ENCODE measurements around the gene UGGT1. TPM values are rescaled to one million over a fixed set of nuclear protein-coding genes. Genes with fewer than 3 reads are reported as not detected.
"Not testable (repeated sequence)": the region's sequence is repeated elsewhere in the genome, so short reads cannot be mapped to it uniquely, and the experiment has no call there.

UGGT1 gene
- total RNA-seq, 1 experiment from 2014 or later, result 26.4 TPM

DNA sequence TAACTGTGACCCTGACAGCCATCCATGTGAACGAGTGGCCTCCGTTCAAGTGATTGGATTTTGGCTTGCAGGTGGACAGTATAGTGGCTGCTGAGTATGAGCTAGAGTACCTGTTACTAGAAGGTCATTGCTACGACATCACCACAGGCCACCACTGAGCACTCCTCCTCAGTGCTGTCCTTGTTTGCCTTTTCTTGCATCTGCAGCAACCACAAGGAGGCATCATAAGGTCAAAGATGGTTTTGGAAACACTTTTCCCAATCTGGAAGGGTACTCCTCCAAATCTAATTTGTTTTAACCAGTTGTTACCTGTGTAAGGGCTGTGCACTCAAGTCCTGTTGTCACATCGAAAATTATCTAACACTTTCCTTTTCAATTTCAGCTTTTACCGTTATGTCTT is 81.2 kb downstream of the UGGT1 start:
- peak; percentile 25 for DNase-seq
- peaks cover 15% of the 10 kb centered on the region for H3K36me3 ChIP-seq (replicated peaks; ENCODE audit: control insufficient read depth, insufficient read depth, low read length)
- no peak overlapping the region for H3K4me3 ChIP-seq (ENCODE audit: insufficient read depth, low read depth, low read length)
- no peaks in the 10 kb centered on the region for H3K27me3 ChIP-seq (ENCODE audit: control insufficient read depth, insufficient read depth, low read length)

DNA sequence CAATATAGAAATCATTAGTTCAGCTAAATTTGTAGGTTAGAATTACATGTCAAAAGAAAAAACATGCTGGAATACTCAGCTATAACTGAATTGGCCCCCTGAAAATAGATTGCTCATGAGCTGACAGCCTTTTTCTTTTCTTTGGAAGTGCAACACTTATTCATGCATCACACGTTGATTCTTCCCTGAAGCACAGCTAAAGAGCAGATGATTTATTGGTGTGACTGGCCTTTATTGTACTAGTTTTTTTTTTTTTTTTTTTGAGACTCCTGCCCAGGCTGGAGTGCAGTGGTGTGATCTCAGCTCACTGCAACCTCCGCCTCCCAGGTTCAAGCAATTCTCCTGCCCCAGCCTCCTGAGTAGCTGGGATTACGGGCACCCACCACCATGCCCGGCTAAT is 83.1 kb downstream of the UGGT1 start:
- not testable (repeated sequence) for DNase-seq; H3K27me3 ChIP-seq (ENCODE audit: control insufficient read depth, insufficient read depth, low read length); H3K4me3 ChIP-seq (ENCODE audit: insufficient read depth, low read depth, low read length)
- peaks cover 19% of the 10 kb centered on the region for H3K36me3 ChIP-seq (replicated peaks; ENCODE audit: control insufficient read depth, insufficient read depth, low read length)

- H3K36me3 ChIP-seq (replicated peaks; ENCODE audit: control insufficient read depth, insufficient read depth, low read length), result peaks cover 24% of the 10 kb centered on the region
- H3K4me3 ChIP-seq (ENCODE audit: insufficient read depth, low read depth, low read length), result no peak overlapping the region
- H3K27me3 ChIP-seq (ENCODE audit: control insufficient read depth, insufficient read depth, low read length), result no peaks in the 10 kb centered on the region
- no peak for DNase-seq
Observed at GRCh38 chr2:128177315-128177714, 86.3 kb downstream of the UGGT1 start.

DNA sequence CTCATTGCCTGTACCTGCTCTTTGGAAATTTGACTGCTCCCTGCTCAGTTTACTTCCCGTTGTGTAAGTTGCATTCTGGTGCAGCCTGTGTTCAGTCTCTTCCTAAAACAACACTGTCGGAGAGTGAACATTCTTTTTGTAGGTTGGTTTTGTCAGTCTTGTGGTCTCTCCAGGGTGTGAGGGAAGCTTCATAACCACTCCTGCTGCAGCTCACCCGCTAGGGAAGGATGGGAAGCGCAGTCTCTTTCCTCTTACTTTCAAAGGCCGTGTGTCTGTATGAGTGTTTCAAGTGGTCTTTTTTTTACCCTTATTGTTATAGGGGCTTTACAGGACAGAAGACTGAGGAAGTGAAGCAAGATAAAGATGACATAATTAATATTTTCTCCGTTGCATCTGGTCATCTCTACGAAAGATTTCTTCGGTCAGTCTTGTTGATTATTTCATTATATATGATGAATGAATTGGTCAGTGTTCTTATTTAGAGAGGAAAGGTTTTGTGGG is 87.2 kb downstream of the UGGT1 start:
- DNase-seq, result no peak
- peaks cover 26% of the 10 kb centered on the region for H3K36me3 ChIP-seq (replicated peaks; ENCODE audit: control insufficient read depth, insufficient read depth, low read length)
- no peak overlapping the region for H3K4me3 ChIP-seq (ENCODE audit: insufficient read depth, low read depth, low read length)
- no peaks in the 10 kb centered on the region for H3K27me3 ChIP-seq (ENCODE audit: control insufficient read depth, insufficient read depth, low read length)

GRCh38 chr2:128178650-128179460 is 87.9 kb downstream of the UGGT1 start:
- H3K36me3 ChIP-seq (replicated peaks; ENCODE audit: control insufficient read depth, insufficient read depth, low read length), result peaks cover 25% of the 10 kb centered on the region
- H3K4me3 ChIP-seq (ENCODE audit: insufficient read depth, low read depth, low read length), result no peak overlapping the region
- DNase-seq, result peak; percentile 68
- no peaks in the 10 kb centered on the region for H3K27me3 ChIP-seq (ENCODE audit: control insufficient read depth, insufficient read depth, low read length)

DNA sequence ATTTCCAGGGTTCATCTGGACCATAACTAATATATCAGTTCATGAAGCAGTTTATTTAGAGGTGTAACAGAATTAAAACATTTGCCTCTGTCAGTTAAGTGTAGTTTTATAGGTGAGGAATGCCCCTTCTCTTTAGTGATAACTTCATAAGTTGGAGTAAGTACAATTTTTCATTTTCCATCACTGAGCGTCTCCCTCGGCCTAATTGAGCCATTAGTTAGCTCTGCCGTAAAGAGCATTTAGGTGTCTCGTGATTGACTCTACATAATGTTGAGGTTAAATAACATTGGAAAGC is 88.4 kb downstream of the UGGT1 start:
- H3K36me3 ChIP-seq (replicated peaks; ENCODE audit: control insufficient read depth, insufficient read depth, low read length), result peaks cover 25% of the 10 kb centered on the region
- no peak overlapping the region for H3K4me3 ChIP-seq (ENCODE audit: insufficient read depth, low read depth, low read length)

GRCh38 chr2:128180031-128180430 is 89.0 kb downstream of the UGGT1 start:
- H3K4me3 ChIP-seq (ENCODE audit: insufficient read depth, low read depth, low read length), result no peak overlapping the region
- no peaks in the 10 kb centered on the region for H3K27me3 ChIP-seq (ENCODE audit: control insufficient read depth, insufficient read depth, low read length)
- DNase-seq, result no peak
- H3K36me3 ChIP-seq (replicated peaks; ENCODE audit: control insufficient read depth, insufficient read depth, low read length), result peaks cover 21% of the 10 kb centered on the region

More for the DNA sequence above, 88.4 kb downstream of the UGGT1 start:
- no peaks in the 10 kb centered on the region for H3K27me3 ChIP-seq (ENCODE audit: control insufficient read depth, insufficient read depth, low read length)
- DNase-seq, result no peak

- peaks cover 19% of the 10 kb centered on the region for H3K36me3 ChIP-seq (replicated peaks; ENCODE audit: control insufficient read depth, insufficient read depth, low read length)
Observed at GRCh38 chr2:128185576-128185975, 94.6 kb downstream of the UGGT1 start.

DNA sequence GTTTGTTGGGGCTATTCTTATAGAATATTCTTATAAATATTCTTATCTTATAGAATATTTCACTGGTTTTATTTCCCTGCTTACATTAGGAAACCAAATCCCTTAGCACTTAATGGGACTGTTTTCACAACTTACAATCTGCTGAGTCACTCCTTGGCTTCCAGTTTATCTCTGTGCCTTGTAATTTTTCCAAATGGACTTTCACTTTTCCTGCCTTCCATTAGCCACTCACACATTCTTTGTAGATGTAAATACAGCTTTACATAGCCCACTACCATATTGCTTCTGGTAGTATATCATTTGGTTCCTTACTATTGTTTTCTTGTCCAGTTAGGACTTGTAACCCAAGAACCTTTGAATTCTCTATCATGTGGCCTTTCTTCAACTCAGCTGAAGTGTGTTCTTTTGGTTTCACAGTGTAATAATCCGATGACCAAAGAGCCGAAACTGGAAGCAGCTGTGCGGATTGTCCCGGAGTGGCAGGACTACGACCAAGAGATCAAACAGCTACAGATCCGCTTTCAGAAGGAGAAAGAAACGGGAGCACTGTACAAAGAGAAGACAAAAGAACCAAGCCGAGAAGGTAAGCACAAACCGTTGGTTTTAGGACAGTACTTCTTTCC is 96.1 kb downstream of the UGGT1 start:
- peaks cover 12% of the 10 kb centered on the region for H3K36me3 ChIP-seq (replicated peaks; ENCODE audit: control insufficient read depth, insufficient read depth, low read length)
- no peak overlapping the region for H3K4me3 ChIP-seq (ENCODE audit: insufficient read depth, low read depth, low read length)
- H3K27me3 ChIP-seq (ENCODE audit: control insufficient read depth, insufficient read depth, low read length), result no peaks in the 10 kb centered on the region
- DNase-seq, result no peak

More at GRCh38 chr2:128185576-128185975, 94.6 kb downstream of the UGGT1 start:
- DNase-seq, result no peak
- no peaks in the 10 kb centered on the region for H3K27me3 ChIP-seq (ENCODE audit: control insufficient read depth, insufficient read depth, low read length)
- no peak overlapping the region for H3K4me3 ChIP-seq (ENCODE audit: insufficient read depth, low read depth, low read length)

DNA sequence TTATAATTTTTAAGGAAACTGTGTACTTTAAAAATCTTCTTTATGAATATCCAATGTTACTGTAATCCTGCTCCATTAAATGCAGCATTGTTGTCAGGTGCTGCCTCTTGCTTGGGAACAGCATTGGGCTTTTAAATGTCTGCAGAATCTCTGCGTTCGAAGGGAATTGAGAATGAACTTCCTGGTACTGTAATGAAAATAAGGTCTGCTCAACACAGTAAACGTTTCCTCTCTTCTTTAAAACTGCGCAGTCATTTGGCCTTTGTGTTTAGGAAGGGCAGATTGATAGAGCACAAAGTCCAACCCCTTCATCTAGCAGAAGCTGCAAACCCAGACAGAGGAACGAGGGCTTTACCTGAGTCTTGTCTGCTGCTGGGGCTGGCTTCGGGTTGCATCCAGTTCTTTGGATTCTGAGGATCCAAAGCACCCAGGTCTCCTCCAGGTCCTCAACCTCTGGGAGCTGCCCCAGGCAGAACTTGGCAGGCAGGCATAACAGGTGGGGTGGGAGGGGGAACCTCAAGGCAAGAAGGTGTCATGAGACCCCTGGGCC is 104.5 kb downstream of the UGGT1 start:
- Histone ChIP-seq H3K27me3 (ENCODE audit: control insufficient read depth, insufficient read depth, low read length) (no peaks in the 10 kb centered on the region), H3K4me3 (ENCODE audit: insufficient read depth, low read depth, low read length) (no peak overlapping the region), H3K36me3 (replicated peaks; ENCODE audit: control insufficient read depth, insufficient read depth, low read length) (no peaks in the 10 kb centered on the region; the same call in 1 of the 2 replicates)

GRCh38 chr2:128196026-128196425 is 105.0 kb downstream of the UGGT1 start:
- Histone ChIP-seq H3K27me3 (ENCODE audit: control insufficient read depth, insufficient read depth, low read length) (no peaks in the 10 kb centered on the region), H3K4me3 (ENCODE audit: insufficient read depth, low read depth, low read length) (no peak overlapping the region), H3K36me3 (replicated peaks; ENCODE audit: control insufficient read depth, insufficient read depth, low read length) (no peaks in the 10 kb centered on the region)
- peak; percentile 51 for DNase-seq

More for the DNA sequence above, 104.5 kb downstream of the UGGT1 start:
- DNase-seq, result no peak

- no peaks in the 10 kb centered on the region for H3K36me3 ChIP-seq (replicated peaks; ENCODE audit: control insufficient read depth, insufficient read depth, low read length)
- DNase-seq, result no peak
- no peak overlapping the region for H3K4me3 ChIP-seq (ENCODE audit: insufficient read depth, low read depth, low read length)
- no peaks in the 10 kb centered on the region for H3K27me3 ChIP-seq (ENCODE audit: control insufficient read depth, insufficient read depth, low read length)
Observed at GRCh38 chr2:128196471-128196931, 105.5 kb downstream of the UGGT1 start.

DNA sequence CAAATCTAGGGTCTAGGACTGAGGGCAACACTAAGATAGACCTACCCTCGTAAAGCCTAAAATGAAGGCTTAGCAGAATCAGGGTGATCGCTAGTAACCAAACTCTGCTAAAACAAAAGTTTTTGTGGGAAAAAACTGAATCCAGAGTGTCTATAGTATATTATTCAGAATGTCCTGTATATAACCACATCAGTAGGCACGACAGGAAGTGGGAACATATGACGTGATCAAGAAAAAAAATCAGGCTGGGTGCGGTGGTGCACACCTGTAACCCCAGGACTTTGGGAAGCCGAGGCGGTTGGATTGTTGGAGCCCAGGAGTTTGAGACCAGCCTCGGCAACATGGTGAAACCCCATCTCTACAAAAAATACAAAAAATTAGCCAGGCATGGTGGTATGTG is 106.1 kb downstream of the UGGT1 start:
- H3K36me3 ChIP-seq (replicated peaks; ENCODE audit: control insufficient read depth, insufficient read depth, low read length), result no peaks in the 10 kb centered on the region
- DNase-seq, result no peak

DNA sequence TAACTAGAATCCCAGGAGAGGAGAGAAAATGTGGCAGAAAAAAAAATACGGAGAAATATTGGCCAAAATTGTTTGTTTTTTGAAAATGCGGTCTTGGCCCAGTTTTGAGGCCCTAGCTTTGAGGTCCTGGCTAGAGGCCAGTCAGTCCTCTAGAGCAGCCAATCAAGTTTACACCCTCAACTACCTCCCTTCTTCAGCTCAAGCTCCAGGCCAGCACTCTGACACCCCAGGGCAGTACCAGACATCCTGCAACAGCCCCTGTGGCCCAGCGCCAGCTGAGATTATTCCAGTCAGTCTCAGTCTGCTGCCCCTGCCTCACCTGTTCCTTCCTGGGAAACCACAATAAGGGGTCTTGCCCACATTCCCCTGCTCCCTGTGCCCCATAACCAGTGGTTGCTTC is 107.7 kb downstream of the UGGT1 start:
- no peaks in the 10 kb centered on the region for H3K36me3 ChIP-seq (replicated peaks; ENCODE audit: control insufficient read depth, insufficient read depth, low read length)
- no peaks in the 10 kb centered on the region for H3K27me3 ChIP-seq (ENCODE audit: control insufficient read depth, insufficient read depth, low read length)
- no peak overlapping the region for H3K4me3 ChIP-seq (ENCODE audit: insufficient read depth, low read depth, low read length)
- no peak for DNase-seq

More for the DNA sequence above, 106.1 kb downstream of the UGGT1 start:
- H3K4me3 ChIP-seq (ENCODE audit: insufficient read depth, low read depth, low read length), result no peak overlapping the region
- H3K27me3 ChIP-seq (ENCODE audit: control insufficient read depth, insufficient read depth, low read length), result no peaks in the 10 kb centered on the region

- H3K27me3 ChIP-seq (ENCODE audit: control insufficient read depth, insufficient read depth, low read length), result no peaks in the 10 kb centered on the region
- H3K36me3 ChIP-seq (replicated peaks; ENCODE audit: control insufficient read depth, insufficient read depth, low read length), result no peaks in the 10 kb centered on the region
- no peak overlapping the region for H3K4me3 ChIP-seq (ENCODE audit: insufficient read depth, low read depth, low read length)
- no peak for DNase-seq
Observed at GRCh38 chr2:128199141-128199540, 108.1 kb downstream of the UGGT1 start.
